ENCODE data around the gene KATNA1.
A peak's percentile ranks its signal among the peaks of the same experiment; 100 is the strongest.
"Not testable (repeated sequence)": the region's sequence is repeated elsewhere in the genome, so short reads cannot be mapped to it uniquely, and the experiment has no call there.

The KATNA1 gene

DNA sequence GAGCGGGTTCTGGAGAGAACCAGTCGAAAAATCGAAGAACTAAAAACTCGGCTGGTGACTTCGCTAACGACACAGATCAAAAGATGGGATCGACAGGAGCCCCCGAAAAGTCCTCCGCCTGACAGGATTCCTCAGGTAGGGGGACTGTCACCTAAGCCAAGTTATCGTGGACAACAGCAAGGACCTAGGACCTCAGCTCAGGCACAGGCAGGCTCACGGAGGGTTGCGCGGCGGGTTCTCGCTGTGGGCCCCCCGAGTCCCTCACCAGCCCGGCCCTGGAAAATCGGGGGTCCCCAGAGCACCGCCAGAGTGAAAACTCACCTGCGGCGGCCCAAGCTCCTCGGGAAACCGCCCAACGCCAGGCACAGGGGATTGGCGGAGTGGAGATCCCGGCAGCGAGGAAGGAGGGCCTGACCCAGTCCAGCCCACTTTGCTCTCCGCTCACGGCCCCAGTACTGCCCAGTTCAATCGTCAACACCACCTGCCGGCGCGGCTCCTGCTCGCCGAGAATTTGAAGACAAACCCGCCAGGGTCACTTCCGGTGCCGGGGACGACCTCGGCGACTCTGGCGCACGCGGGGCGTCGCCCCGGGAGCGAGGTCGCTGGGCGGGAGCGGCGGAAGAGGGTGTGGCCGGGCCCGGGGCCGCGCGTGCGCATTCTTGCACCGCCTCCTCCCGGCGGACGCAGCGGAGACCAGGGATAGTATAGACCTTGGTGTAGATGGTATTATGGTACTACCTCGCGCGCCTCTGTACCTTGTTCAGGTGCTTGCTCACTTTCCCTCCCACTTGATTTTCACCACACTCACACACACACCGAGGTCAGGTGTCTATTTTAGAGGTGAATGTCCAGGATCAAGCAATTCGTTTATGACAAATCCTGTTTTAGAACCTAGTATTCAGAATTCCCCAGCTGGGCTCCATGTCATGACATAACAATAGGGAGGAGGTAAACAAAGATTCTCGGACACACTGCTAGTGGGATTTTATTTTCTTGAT, at the start of gene KATNA1:
Gene KATNA1 (minus strand): TSS at position 567 of the 998 bp plus-strand sequence. CDS start 10,167 bp downstream, outside the sequence.
- H3K27ac ChIP-seq = peak within 1 kb of the TSS; percentile 78
- TF ChIP-seq, protein P1, sequence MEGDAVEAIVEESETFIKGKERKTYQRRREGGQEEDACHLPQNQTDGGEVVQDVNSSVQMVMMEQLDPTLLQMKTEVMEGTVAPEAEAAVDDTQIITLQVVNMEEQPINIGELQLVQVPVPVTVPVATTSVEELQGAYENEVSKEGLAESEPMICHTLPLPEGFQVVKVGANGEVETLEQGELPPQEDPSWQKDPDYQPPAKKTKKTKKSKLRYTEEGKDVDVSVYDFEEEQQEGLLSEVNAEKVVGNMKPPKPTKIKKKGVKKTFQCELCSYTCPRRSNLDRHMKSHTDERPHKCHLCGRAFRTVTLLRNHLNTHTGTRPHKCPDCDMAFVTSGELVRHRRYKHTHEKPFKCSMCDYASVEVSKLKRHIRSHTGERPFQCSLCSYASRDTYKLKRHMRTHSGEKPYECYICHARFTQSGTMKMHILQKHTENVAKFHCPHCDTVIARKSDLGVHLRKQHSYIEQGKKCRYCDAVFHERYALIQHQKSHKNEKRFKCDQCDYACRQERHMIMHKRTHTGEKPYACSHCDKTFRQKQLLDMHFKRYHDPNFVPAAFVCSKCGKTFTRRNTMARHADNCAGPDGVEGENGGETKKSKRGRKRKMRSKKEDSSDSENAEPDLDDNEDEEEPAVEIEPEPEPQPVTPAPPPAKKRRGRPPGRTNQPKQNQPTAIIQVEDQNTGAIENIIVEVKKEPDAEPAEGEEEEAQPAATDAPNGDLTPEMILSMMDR (conservative IDR thresholded peaks at IDR 0.05) = no peak

GRCh38 chr6:149698175-149698574, 49.7 kb upstream of the KATNA1 start:
- TF ChIP-seq, protein P1 (conservative IDR thresholded peaks at IDR 0.05) = no peak
- H3K27ac ChIP-seq = no peak overlapping the region

GRCh38 chr6:149696901-149697300, 48.4 kb upstream of the KATNA1 start:
- no peak overlapping the region for H3K27ac ChIP-seq
- TF ChIP-seq, protein P1 (conservative IDR thresholded peaks at IDR 0.05) = no peak

- H3K27ac ChIP-seq = no peak overlapping the region
- TF ChIP-seq, protein P1 (conservative IDR thresholded peaks at IDR 0.05) = no peak
These were observed 46.4 kb upstream of the KATNA1 start for GRCh38 chr6:149694921-149695320.

- no peak overlapping the region for H3K27ac ChIP-seq
- TF ChIP-seq, protein P1 (conservative IDR thresholded peaks at IDR 0.05) = no peak
These were observed 42.7 kb upstream of the KATNA1 start for GRCh38 chr6:149691201-149691600.

DNA sequence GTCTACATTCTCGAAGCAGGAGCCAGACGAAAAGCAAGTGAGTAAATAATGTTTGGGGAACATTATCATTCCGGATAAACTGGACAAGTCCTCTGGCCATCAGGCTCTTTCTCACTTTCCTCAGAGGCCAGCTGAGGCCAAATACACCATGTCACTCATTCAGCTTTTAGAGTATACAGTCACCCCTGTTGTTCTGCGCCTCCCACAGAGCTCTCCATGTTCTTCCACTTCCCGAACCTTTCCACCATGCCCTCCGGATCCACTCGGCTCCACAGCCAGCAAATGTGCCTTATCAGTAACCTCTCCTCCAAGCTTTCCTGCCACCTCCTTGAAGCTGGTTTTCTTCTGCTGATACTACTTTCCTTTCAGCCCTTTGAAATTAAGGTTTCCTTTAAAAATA, 37.7 kb upstream of the KATNA1 start:
- no peak overlapping the region for H3K27ac ChIP-seq
- TF ChIP-seq, protein P1 (conservative IDR thresholded peaks at IDR 0.05) = no peak

- H3K27ac ChIP-seq = no peak overlapping the region
- TF ChIP-seq, protein P1 (conservative IDR thresholded peaks at IDR 0.05) = no peak
These were observed 34.8 kb upstream of the KATNA1 start for GRCh38 chr6:149683256-149683859.

- H3K27ac ChIP-seq = not testable (repeated sequence)
These were observed 33.3 kb upstream of the KATNA1 start for GRCh38 chr6:149681845-149682244.

Data from VCaP (cell line).